PFSK-1 (cell line): ENCODE measurements around the gene AATK.

Source experiments
- FOXP2 ChIP-seq: optimal IDR thresholded peaks from 2 replicates; pipeline ENCODE3; 2011; ENCODE audit warnings: borderline replicate concordance, control low read depth, inconsistent platforms; ENCODE audit not compliant: insufficient read depth; ENCODE audit errors: extremely low read length, extremely low read depth
- POLR2AphosphoS5 ChIP-seq: IDR thresholded peaks from 2 replicates; pipeline ENCODE4 v1.6.1; 2012; ENCODE audit warnings: low read depth, mild to moderate bottlenecking, control low read depth, low read length, moderate library complexity
- REST ChIP-seq, 2 experiments: IDR thresholded peaks; 2 replicates each; pipeline versions ENCODE4 v1.6.1 to v1.8.0; 2011 to 2012; ENCODE audit warnings: low read depth in 2 of 2, low read length in 2 of 2, control low read depth in 1 of 2, inconsistent platforms in 1 of 2, mild to moderate bottlenecking in 1 of 2, moderate library complexity in 1 of 2; ENCODE audit not compliant: insufficient read depth in 1 of 2
- SIN3A ChIP-seq: IDR thresholded peaks from 2 replicates; pipeline ENCODE4 v1.6.1; 2012; ENCODE audit warnings: mild to moderate bottlenecking, low read length, moderate library complexity, borderline replicate concordance; ENCODE audit not compliant: insufficient read depth
- TAF1 ChIP-seq: IDR thresholded peaks from 2 replicates; pipeline ENCODE4 v1.6.1; 2012; ENCODE audit warnings: low read length, control low read depth, borderline replicate concordance; ENCODE audit not compliant: insufficient read depth

Gene AATK

GRCh38 chr17:81163051-81163695 lies 2.8 kb downstream of the AATK start:
- TF ChIP-seq POLR2AphosphoS5: no peak
- no peak for TF ChIP-seq TAF1
- no peak for TF ChIP-seq SIN3A
- TF ChIP-seq FOXP2: no peak
- no peak for TF ChIP-seq REST (IDR thresholded peaks at IDR 0.05; ENCODE audit: insufficient read depth in 1 of 2, low read depth in 2 of 2, low read length in 2 of 2)

GRCh38 chr17:81162491-81162890 lies 3.5 kb downstream of the AATK start:
- TF ChIP-seq TAF1 (no peak), FOXP2 (no peak), REST (IDR thresholded peaks at IDR 0.05; ENCODE audit: insufficient read depth in 1 of 2, low read depth in 2 of 2, low read length in 2 of 2) (no peak), SIN3A (no peak), POLR2AphosphoS5 (no peak)

GRCh38 chr17:81161972-81162371 lies 4.0 kb downstream of the AATK start:
- TF ChIP-seq FOXP2 (no peak), TAF1 (no peak), SIN3A (no peak), REST (IDR thresholded peaks at IDR 0.05; ENCODE audit: insufficient read depth in 1 of 2, low read depth in 2 of 2, low read length in 2 of 2) (no peak), POLR2AphosphoS5 (no peak)

- no peak for TF ChIP-seq SIN3A
- TF ChIP-seq REST (IDR thresholded peaks at IDR 0.05; ENCODE audit: insufficient read depth in 1 of 2, low read depth in 2 of 2, low read length in 2 of 2): no peak
- no peak for TF ChIP-seq POLR2AphosphoS5
- TF ChIP-seq FOXP2: no peak
- no peak for TF ChIP-seq TAF1
Observed at GRCh38 chr17:81161536-81161935, 4.5 kb downstream of the AATK start.
